ENCODE data around the gene TMTC2. TPM values are rescaled to one million over a fixed set of nuclear protein-coding genes. Genes with fewer than 3 reads are reported as not detected.

TMTC2 gene
- total RNA-seq, 3 donors from 2014 or later = 0.94 to 1.4 (median 1.0) TPM

DNA sequence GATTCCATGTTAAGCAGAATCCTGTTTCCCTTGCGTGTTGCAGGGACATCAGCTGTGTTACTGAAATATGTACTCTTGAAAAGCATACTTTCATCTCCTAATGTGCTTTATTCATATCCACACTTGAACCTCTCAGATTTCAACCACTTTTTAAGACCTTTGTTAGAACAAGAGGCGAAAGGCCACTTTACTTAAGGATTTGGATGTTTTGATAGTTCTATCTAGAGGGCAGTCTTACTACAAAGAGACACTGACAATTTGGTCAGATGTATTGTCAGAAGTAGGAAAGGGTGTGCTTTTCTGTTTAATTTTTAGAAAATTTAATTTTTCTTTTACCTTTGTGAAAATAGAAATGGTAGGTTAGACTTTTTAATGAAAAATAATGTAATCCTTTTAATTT lies 267.9 kb downstream of the TMTC2 start:
- H3K9me3 Mint-ChIP-seq = no peaks in the 10 kb centered on the region
- peaks cover 1% of the 10 kb centered on the region for H3K4me1 Mint-ChIP-seq (ENCODE audit: low read depth)
- ATAC-seq (no peak), DNase-seq (no peak)
- no peaks in the 10 kb centered on the region for H3K27me3 Mint-ChIP-seq (ENCODE audit: low read depth)
- no peak overlapping the region for H3K4me3 Mint-ChIP-seq
- H3K36me3 Mint-ChIP-seq (ENCODE audit: insufficient read depth) = no peaks in the 10 kb centered on the region

DNA sequence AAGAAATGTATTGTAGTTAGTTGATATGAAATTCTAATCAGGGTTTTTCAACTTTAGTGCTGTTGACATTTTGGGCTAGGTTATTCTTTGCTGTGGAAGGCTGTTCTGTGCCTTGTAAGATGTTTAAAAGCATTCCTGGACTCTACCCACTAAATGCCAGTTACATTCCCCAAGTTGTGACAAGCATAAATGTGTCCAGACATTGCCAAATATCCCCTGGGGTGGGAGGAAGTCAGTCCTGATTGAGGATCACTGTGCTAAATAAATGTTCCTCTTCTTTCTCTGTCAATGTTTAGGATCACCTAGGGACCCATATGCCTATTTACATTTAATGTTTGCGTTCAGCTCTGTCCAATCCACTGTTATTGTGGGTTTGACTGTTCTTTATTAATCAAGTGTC lies 268.3 kb downstream of the TMTC2 start:
- no peak for DNase-seq
- H3K36me3 Mint-ChIP-seq (ENCODE audit: insufficient read depth) = no peaks in the 10 kb centered on the region
- no peak overlapping the region for H3K4me3 Mint-ChIP-seq
- no peak for ATAC-seq
- no peaks in the 10 kb centered on the region for H3K9me3 Mint-ChIP-seq
- no peaks in the 10 kb centered on the region for H3K27me3 Mint-ChIP-seq (ENCODE audit: low read depth)
- H3K4me1 Mint-ChIP-seq (ENCODE audit: low read depth) = peaks cover 5% of the 10 kb centered on the region

DNA sequence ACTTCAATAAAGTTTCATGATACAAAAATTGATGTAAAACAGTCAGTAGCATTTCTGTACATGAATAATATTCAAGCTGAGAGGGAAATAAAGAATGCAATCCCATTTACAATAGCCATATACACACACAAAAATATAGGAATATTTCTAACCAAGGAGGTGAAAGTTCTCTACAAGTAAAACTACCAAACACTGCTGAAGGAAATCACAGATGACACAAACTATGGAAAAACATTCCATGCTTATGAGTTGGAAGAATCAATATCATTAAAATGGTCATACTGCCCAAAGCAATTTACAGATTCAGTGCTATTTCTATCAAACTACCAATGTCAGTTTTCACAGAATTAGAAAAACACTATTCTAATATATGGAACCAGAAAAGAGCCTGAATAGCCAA lies 272.3 kb downstream of the TMTC2 start:
- Mint-ChIP-seq H3K36me3 (ENCODE audit: insufficient read depth) (no peaks in the 10 kb centered on the region), H3K4me1 (ENCODE audit: low read depth) (peaks cover 5% of the 10 kb centered on the region), H3K9me3 (no peaks in the 10 kb centered on the region), H3K27me3 (ENCODE audit: low read depth) (no peaks in the 10 kb centered on the region), H3K4me3 (no peak overlapping the region)
- no peak for DNase-seq
- ATAC-seq = no peak

DNA sequence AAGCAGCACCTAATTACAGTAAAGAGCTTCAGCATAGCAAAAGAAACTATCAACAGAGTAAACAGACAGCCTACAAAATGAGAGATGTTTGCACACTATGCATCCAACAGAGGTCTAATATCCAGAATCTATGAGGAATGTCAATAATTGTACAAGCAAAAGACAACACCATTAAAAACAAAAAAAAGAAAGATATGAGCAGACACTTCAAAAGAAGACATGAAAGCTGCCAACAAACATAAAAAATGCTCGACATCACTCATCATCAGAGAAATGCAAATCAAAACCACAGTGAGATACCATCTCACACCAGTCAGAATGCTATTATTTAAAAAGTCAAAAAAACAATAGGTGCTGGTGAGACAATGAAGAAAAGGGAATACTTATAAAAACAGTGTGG lies 273.1 kb downstream of the TMTC2 start:
- no peaks in the 10 kb centered on the region for H3K27me3 Mint-ChIP-seq (ENCODE audit: low read depth)
- no peak for DNase-seq
- no peak for ATAC-seq
- H3K4me3 Mint-ChIP-seq = no peak overlapping the region
- no peaks in the 10 kb centered on the region for H3K9me3 Mint-ChIP-seq
- peaks cover 5% of the 10 kb centered on the region for H3K4me1 Mint-ChIP-seq (ENCODE audit: low read depth)
- H3K36me3 Mint-ChIP-seq (ENCODE audit: insufficient read depth) = no peaks in the 10 kb centered on the region

DNA sequence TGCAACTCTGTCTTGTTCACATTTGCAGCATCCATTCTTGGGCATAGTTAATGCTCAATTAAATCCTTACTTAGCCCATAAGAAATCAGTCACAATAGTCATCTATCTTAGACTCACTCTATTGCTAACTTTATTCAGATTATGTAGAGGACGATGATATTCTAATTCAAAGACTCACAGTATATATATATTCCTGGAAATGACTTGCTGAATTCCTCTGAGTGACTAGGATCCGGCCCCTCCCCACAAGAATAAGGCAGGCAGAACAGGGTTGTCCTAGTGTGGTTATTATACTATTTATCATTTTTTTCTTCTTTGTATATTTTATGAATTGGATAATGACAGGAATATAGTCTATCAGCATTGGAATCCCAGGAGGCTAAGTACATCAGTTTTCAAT lies 275.1 kb downstream of the TMTC2 start:
- H3K27me3 Mint-ChIP-seq (ENCODE audit: low read depth) = no peaks in the 10 kb centered on the region
- H3K9me3 Mint-ChIP-seq = no peaks in the 10 kb centered on the region
- H3K4me1 Mint-ChIP-seq (ENCODE audit: low read depth) = peaks cover 6% of the 10 kb centered on the region
- DNase-seq (no peak), ATAC-seq (no peak)
- no peaks in the 10 kb centered on the region for H3K36me3 Mint-ChIP-seq (ENCODE audit: insufficient read depth)
- H3K4me3 Mint-ChIP-seq = no peak overlapping the region

DNA sequence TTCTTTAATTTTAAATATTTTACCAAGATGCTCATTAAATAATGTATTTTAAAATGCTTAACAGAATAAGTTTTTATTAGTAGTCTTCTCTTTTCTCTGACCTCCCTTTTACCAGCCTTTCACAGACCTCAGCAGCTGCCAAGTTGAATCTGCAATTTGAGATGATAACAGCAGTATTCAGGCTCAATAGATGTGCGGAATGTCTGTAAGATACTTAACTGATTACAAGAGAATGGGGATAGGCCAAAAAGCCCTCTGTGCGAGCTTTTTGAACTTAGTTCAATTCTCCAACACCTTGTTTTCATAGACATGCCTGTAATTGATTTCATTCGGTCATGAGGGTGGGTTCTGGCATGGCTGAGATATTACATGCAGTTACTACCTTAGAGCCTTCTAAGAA lies 277.2 kb downstream of the TMTC2 start:
- DNase-seq (no peak), ATAC-seq (no peak)
- Mint-ChIP-seq H3K9me3 (no peaks in the 10 kb centered on the region), H3K36me3 (ENCODE audit: insufficient read depth) (no peaks in the 10 kb centered on the region), H3K27me3 (ENCODE audit: low read depth) (no peaks in the 10 kb centered on the region), H3K4me1 (ENCODE audit: low read depth) (peaks cover 6% of the 10 kb centered on the region), H3K4me3 (no peak overlapping the region)

DNA sequence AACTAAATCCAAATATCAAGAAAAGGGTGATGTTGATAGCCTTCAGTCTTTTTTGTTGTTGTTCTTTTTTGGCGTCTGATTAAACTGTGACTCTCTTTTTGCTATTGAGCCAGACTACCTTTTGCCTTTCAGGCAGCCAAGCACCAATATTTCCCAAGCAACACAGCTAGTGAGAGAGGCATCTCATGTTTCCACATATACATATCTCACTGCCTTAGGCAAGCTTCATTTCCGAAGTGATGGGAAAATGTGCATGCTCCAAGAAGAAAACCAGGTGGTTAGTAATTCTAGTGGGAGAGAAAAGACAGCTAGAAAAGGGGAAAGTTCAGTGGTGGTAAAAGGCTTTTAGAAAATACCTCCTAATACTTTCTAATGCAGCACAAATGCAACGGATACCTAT lies 277.7 kb downstream of the TMTC2 start:
- Mint-ChIP-seq H3K9me3 (no peaks in the 10 kb centered on the region), H3K4me1 (ENCODE audit: low read depth) (peaks cover 6% of the 10 kb centered on the region), H3K27me3 (ENCODE audit: low read depth) (no peaks in the 10 kb centered on the region), H3K4me3 (no peak overlapping the region), H3K36me3 (ENCODE audit: insufficient read depth) (no peaks in the 10 kb centered on the region)
- ATAC-seq (no peak), DNase-seq (no peak)

DNA sequence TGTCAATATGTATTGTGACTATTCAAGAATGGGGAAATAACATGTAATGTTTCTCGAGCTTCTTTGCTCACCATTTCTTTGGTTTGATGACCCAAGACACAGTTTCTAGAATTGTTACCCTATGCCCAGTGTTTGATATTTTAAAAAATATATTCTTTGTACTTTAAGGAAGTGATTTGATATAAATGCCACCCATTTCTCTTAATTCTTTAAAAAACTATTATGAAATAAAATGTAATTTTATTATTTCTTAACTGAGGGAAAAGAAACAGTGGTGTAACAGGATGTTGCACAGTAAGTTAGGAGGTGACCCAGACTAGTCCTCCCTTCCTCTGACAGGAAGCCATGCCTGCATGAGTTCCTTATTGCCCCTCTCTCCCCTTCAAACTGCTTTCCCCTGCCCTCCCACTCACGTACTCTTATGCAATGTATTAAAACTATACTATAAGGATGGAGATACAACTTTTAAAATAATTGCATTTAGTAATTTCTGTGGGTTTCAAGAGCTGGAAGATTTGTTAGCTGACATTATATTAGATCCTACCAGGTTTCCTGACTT lies 279.4 kb downstream of the TMTC2 start:
- no peak overlapping the region for H3K4me3 Mint-ChIP-seq
- ATAC-seq = no peak
- H3K27me3 Mint-ChIP-seq (ENCODE audit: low read depth) = no peaks in the 10 kb centered on the region
- no peaks in the 10 kb centered on the region for H3K9me3 Mint-ChIP-seq
- H3K36me3 Mint-ChIP-seq (ENCODE audit: insufficient read depth) = no peaks in the 10 kb centered on the region
- no peak for DNase-seq
- peaks cover 2% of the 10 kb centered on the region for H3K4me1 Mint-ChIP-seq (ENCODE audit: low read depth)

DNA sequence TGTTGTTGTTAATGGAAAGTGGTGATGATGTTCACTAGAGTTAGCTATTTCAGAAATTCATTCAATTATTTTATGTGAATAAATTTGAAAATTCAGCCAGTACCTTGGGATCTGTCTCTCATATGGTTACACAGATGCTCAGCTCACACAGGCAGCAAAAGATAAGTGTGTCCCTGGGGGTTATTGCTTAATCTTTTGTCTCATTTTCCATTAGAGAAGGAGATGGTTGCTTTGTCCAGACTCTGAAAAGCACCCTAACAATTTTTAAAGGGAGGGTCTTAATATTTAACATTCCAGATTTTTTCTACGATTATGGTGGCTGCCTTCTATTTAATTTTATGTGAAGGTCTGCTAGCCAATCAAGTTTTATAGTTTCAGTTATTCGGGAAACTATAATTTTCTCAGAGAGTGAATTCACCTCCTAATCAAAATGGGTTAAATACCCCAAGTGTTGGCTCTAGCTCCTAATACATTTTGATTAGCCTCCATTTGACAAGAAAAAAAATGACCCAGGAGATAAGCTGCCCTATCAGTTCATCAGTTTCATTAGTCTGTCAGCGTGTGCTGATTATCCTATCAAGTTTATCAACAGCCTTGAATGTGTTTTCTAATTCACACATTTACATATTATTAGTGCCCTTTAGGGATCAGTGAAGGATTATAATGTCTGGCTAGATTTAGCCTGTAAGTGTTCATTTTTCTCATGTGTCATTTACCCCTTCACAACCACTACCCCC lies 282.1 kb downstream of the TMTC2 start:
- Mint-ChIP-seq H3K9me3 (no peaks in the 10 kb centered on the region), H3K4me3 (no peak overlapping the region), H3K4me1 (ENCODE audit: low read depth) (peaks cover 2% of the 10 kb centered on the region), H3K27me3 (ENCODE audit: low read depth) (no peaks in the 10 kb centered on the region), H3K36me3 (ENCODE audit: insufficient read depth) (no peaks in the 10 kb centered on the region)
- DNase-seq = no peak
- no peak for ATAC-seq

DNA sequence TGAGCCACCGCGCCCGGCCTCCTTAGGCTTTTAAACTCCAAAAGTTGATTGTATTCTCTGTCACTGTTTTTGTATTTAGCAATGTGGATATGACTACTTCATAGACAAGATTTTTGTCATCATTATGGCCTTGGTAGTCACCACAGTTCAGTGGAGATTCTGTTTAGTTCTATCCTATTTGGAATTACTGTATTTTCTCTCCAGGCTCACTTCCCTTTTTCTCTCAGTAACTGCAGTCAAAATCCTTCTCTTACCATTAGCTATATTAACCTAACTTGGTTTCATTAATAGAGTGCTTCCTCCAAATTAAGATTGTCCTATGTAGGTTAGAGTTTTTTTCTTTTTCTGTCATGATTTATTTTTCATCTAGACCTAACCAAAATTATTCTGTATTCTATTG lies 283.9 kb downstream of the TMTC2 start:
- Mint-ChIP-seq H3K9me3 (no peaks in the 10 kb centered on the region), H3K4me3 (no peak overlapping the region), H3K4me1 (ENCODE audit: low read depth) (peaks cover 2% of the 10 kb centered on the region), H3K36me3 (ENCODE audit: insufficient read depth) (no peaks in the 10 kb centered on the region), H3K27me3 (ENCODE audit: low read depth) (no peaks in the 10 kb centered on the region)
- ATAC-seq = no peak
- no peak for DNase-seq

DNA sequence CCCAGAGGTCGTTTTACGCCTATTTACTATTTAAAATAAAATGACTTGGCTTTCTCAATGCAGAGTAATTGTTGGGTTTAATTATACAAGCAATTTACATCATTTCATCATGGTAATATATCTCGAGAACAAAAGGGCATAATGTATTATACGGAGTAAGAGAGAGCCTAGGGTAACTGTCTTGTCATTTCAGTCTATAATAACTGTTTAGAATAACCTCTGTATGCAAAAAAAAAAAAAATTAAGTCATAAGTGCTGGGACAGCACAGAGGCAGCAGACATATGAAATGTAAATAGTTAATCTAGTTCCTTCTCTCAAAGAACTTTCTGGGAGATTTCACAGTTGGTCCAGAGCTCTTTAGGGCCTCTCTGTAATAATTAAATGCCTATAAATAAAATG lies 284.9 kb downstream of the TMTC2 start:
- H3K9me3 Mint-ChIP-seq = no peaks in the 10 kb centered on the region
- H3K4me3 Mint-ChIP-seq = no peak overlapping the region
- H3K4me1 Mint-ChIP-seq (ENCODE audit: low read depth) = no peaks in the 10 kb centered on the region

DNA sequence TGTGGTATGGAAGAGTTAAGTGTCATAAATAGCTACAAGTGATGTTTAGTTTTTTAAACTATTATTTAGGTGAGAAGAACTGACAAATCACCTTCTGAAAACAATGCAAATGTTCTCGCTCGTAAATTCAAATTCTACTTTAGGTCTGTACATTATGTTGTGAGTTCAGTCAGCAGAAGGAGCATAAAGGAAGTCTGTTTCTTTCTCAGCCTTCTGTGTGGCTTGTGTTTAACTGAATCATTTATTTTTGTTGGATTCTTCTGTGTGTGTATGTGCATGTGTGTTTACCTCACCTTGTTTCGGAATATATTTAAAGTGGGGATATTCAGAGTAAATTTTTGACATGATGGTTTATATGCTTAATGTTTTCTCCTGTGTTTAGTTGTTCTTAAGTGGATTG lies 285.9 kb downstream of the TMTC2 start:
- DNase-seq = no peak
- H3K27me3 Mint-ChIP-seq (ENCODE audit: low read depth) = no peaks in the 10 kb centered on the region
- H3K36me3 Mint-ChIP-seq (ENCODE audit: insufficient read depth) = no peaks in the 10 kb centered on the region
- H3K9me3 Mint-ChIP-seq = no peaks in the 10 kb centered on the region
- no peaks in the 10 kb centered on the region for H3K4me1 Mint-ChIP-seq (ENCODE audit: low read depth)
- H3K4me3 Mint-ChIP-seq = no peak overlapping the region
- ATAC-seq = no peak

More for the DNA sequence above, 284.9 kb downstream of the TMTC2 start:
- no peaks in the 10 kb centered on the region for H3K27me3 Mint-ChIP-seq (ENCODE audit: low read depth)
- H3K36me3 Mint-ChIP-seq (ENCODE audit: insufficient read depth) = no peaks in the 10 kb centered on the region
- ATAC-seq (no peak), DNase-seq (no peak)

DNA sequence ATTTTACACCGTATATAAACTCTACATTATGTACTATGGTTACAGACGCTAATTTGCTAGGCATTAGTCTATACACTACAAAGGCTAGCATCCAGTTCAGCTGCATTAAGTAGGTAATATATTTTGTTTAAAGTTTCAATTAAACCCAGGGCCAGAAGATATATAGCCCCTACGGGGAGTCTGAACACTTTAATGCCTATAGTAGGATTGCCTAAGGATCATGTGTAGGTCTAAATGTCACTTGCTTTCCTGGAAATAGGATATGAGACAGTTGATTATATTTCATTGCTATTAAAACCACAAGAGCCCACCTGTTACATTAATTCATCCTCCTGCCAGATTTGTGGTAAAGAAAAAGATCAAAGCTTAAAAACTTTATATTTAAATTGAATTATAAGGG lies 286.9 kb downstream of the TMTC2 start:
- no peak overlapping the region for H3K4me3 Mint-ChIP-seq
- no peak for ATAC-seq
- no peaks in the 10 kb centered on the region for H3K4me1 Mint-ChIP-seq (ENCODE audit: low read depth)
- H3K9me3 Mint-ChIP-seq = no peaks in the 10 kb centered on the region
- H3K36me3 Mint-ChIP-seq (ENCODE audit: insufficient read depth) = no peaks in the 10 kb centered on the region
- H3K27me3 Mint-ChIP-seq (ENCODE audit: low read depth) = no peaks in the 10 kb centered on the region
- no peak for DNase-seq

DNA sequence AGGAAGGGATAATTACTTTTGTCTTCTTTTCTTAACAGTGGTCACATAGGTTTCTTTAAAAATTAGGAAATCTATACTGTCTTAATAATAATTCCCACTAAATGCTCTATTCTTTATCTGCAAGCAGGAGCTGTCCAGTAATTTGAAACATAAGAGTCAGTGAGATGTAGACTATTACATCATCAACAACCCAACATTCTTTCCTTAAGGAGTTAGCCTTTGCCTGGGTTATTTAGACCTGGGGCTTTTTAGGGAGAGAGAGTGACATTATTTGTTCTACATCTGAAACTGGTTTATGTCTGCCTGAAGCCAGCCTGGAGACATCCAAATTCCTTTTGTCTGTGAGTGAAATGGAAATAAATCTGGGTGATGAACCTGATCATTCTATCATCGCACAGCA lies 294.4 kb downstream of the TMTC2 start:
- H3K4me3 Mint-ChIP-seq = no peak overlapping the region
- ATAC-seq (no peak), DNase-seq (no peak)
- no peaks in the 10 kb centered on the region for H3K9me3 Mint-ChIP-seq
- no peaks in the 10 kb centered on the region for H3K4me1 Mint-ChIP-seq (ENCODE audit: low read depth)
- no peaks in the 10 kb centered on the region for H3K27me3 Mint-ChIP-seq (ENCODE audit: low read depth)
- no peaks in the 10 kb centered on the region for H3K36me3 Mint-ChIP-seq (ENCODE audit: insufficient read depth)

DNA sequence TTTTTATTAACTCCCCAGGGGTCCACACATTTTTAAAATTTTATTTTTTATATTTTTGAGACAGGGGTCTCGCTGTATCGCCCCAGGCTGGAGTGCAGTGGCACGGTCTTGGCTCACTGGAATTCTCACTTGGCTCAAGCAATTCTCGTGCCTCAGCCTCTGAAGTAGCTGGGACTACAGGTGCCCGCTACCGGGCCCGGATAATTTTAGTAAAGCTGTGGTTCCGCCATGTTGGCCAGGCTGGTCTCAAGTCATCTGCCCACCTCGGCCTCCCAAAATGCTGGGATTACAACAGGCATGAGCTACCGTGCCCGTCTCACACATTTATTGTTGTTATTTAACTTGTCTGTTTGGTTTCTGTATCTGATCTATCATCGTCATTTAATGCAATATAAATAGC lies 307.4 kb downstream of the TMTC2 start:
- DNase-seq = no peak

More for the DNA sequence above, 307.4 kb downstream of the TMTC2 start:
- H3K36me3 Mint-ChIP-seq (ENCODE audit: insufficient read depth) = peaks cover under 1% of the 10 kb centered on the region
- ATAC-seq = no peak
- H3K4me3 Mint-ChIP-seq = no peak overlapping the region
- H3K4me1 Mint-ChIP-seq (ENCODE audit: low read depth) = no peaks in the 10 kb centered on the region
- no peaks in the 10 kb centered on the region for H3K27me3 Mint-ChIP-seq (ENCODE audit: low read depth)
- no peaks in the 10 kb centered on the region for H3K9me3 Mint-ChIP-seq

Measured in activated T-cell treated with anti-CD3 and anti-CD28 coated beads, Interleukin-2, amount 50 U/mL, for 4 hours (primary cell).